HG03575 (cell line): ENCODE measurements around the gene MAP1A.
A peak's percentile ranks its signal among the peaks of the same experiment; 100 is the strongest.

Experiments used
- ATAC-seq: cut with Tn5 transposase; IDR thresholded peaks from one replicate; pipeline ENCODE4 v1.9.1; 2021; ENCODE audit not compliant: unreplicated experiment, insufficient number of reproducible peaks, low FRiP score; ENCODE audit errors: extremely low read depth

The MAP1A gene

GRCh38 chr15:43509660-43510199, 7.7 kb upstream of the MAP1A start:
- no peak for ATAC-seq

GRCh38 chr15:43510200-43511011, 7.0 kb upstream of the MAP1A start:
- peak; percentile 89 for ATAC-seq

- no peak for ATAC-seq
Observed at GRCh38 chr15:43511012-43511885, 6.2 kb upstream of the MAP1A start.

GRCh38 chr15:43513550-43513949, 3.9 kb upstream of the MAP1A start:
- ATAC-seq, result no peak

GRCh38 chr15:43514241-43515057, 3.0 kb upstream of the MAP1A start:
- no peak for ATAC-seq

GRCh38 chr15:43515741-43516140, 1.7 kb upstream of the MAP1A start:
- ATAC-seq, result no peak

GRCh38 chr15:43516185-43516584, 1.2 kb upstream of the MAP1A start:
- ATAC-seq, result no peak

GRCh38 chr15:43516801-43517353, 531 bp upstream of the MAP1A start:
- no peak for ATAC-seq

- no peak for ATAC-seq
Observed at GRCh38 chr15:43518197-43518761, 871 bp downstream of the MAP1A start.

GRCh38 chr15:43519196-43519595, 1.8 kb downstream of the MAP1A start:
- ATAC-seq, result no peak

GRCh38 chr15:43520138-43520537, 2.7 kb downstream of the MAP1A start:
- no peak for ATAC-seq

GRCh38 chr15:43521419-43521818, 4.0 kb downstream of the MAP1A start:
- no peak for ATAC-seq

GRCh38 chr15:43522247-43522646, 4.8 kb downstream of the MAP1A start:
- no peak for ATAC-seq

- ATAC-seq, result no peak
Observed at GRCh38 chr15:43523646-43524045, 6.2 kb downstream of the MAP1A start.

GRCh38 chr15:43524254-43524845, 6.9 kb downstream of the MAP1A start:
- no peak for ATAC-seq

- no peak for ATAC-seq
Observed at GRCh38 chr15:43525131-43525530, 7.7 kb downstream of the MAP1A start.

- no peak for ATAC-seq
Observed at GRCh38 chr15:43526261-43526930, 9.0 kb downstream of the MAP1A start.
